ENCODE measurements around the gene PAN2. TPM values are rescaled to one million over a fixed set of nuclear protein-coding genes. Genes with fewer than 3 reads are reported as not detected.

The PAN2 gene
- total and polyA plus RNA-seq, 10 of the 15 experiments (the other 5 are each of a cell fraction or from before 2014, with no cell fraction given): 14.4 to 61.8 (median 34.9) TPM

DNA sequence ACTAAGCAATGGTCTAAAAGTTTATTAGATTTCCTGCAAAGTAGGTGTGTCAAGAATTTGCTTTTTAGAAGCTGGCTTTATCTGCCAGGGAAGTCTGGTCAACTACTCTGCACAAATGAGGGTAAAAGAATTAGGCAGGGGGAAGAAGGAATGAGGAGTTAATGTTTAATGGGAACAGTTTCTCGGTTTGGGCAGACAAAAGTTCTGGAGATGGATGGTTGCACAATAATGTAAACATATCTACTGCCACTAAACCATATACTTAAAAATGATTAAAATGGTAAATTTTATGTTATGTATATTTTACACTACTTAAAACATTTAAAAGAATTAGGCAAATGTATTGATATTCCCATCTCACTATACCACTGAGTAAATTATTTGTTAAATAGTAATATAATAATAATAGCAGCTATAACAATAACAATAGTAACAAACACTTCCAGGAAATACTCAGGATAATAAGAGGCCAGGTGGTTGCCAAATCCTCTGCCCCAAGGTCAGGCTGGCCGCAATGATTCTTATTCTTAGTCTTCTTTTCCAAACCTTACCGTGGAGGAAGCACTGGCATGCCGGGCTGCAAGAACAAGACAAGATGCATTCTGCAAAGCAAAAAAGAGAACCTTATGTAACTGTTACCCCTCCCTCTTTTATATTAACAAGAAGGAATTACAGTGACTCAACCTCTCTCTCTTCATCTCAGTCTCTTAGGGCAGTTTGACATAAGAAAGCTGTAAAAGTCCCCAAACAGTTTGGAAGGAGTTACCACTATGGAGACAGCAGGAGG, 47.6 kb downstream of the PAN2 start:
- peaks cover 7 to 24% of the 10 kb centered on the region in 2 experiments for H3K36me3 ChIP-seq (ENCODE audit: control insufficient read depth in 2 of 2, insufficient read depth in 2 of 2, low read length in 1 of 2)
- no peak for DNase-seq (ENCODE audit: low read depth, low spot score)
- H3K9me3 ChIP-seq (replicated peaks; ENCODE audit: control insufficient read depth, insufficient read depth, low read length): no peaks in the 10 kb centered on the region
- no peak overlapping the region for H2AFZ ChIP-seq (ENCODE audit: control insufficient read depth, low read depth, low read length)
- TF ChIP-seq ATF3 (IDR thresholded peaks at IDR 0.05; ENCODE audit: borderline replicate concordance, extremely low read depth, low read depth, low read length) (no peak), MAX (IDR thresholded peaks at IDR 0.05; ENCODE audit: low read depth, low read length) (no peak), YBX1 (IDR thresholded peaks at IDR 0.05) (no peak), POU2F2 (IDR thresholded peaks at IDR 0.05; ENCODE audit: borderline replicate concordance, low read depth, low read length) (no peak), IKZF2 (IDR thresholded peaks at IDR 0.05) (no peak), SMARCA5 (IDR thresholded peaks at IDR 0.05) (no peak), NBN (IDR thresholded peaks at IDR 0.05) (no peak), YY1 (IDR thresholded peaks at IDR 0.05; ENCODE audit: low read depth, low read length) (no peak), MYC (IDR thresholded peaks at IDR 0.05; ENCODE audit: insufficient read depth, insufficient read length, insufficient replicate concordance, low read length, severe bottlenecking) (no peak), PML (IDR thresholded peaks at IDR 0.05; ENCODE audit: low read length) (no peak), CBX3 (IDR thresholded peaks at IDR 0.05; ENCODE audit: borderline replicate concordance, low read depth) (no peak), CHD2 (IDR thresholded peaks at IDR 0.05; ENCODE audit: borderline replicate concordance, low read depth, low read length) (no peak), RBBP5 (conservative IDR thresholded peaks at IDR 0.05) (no peak)
- TF ChIP-seq, protein P1, sequence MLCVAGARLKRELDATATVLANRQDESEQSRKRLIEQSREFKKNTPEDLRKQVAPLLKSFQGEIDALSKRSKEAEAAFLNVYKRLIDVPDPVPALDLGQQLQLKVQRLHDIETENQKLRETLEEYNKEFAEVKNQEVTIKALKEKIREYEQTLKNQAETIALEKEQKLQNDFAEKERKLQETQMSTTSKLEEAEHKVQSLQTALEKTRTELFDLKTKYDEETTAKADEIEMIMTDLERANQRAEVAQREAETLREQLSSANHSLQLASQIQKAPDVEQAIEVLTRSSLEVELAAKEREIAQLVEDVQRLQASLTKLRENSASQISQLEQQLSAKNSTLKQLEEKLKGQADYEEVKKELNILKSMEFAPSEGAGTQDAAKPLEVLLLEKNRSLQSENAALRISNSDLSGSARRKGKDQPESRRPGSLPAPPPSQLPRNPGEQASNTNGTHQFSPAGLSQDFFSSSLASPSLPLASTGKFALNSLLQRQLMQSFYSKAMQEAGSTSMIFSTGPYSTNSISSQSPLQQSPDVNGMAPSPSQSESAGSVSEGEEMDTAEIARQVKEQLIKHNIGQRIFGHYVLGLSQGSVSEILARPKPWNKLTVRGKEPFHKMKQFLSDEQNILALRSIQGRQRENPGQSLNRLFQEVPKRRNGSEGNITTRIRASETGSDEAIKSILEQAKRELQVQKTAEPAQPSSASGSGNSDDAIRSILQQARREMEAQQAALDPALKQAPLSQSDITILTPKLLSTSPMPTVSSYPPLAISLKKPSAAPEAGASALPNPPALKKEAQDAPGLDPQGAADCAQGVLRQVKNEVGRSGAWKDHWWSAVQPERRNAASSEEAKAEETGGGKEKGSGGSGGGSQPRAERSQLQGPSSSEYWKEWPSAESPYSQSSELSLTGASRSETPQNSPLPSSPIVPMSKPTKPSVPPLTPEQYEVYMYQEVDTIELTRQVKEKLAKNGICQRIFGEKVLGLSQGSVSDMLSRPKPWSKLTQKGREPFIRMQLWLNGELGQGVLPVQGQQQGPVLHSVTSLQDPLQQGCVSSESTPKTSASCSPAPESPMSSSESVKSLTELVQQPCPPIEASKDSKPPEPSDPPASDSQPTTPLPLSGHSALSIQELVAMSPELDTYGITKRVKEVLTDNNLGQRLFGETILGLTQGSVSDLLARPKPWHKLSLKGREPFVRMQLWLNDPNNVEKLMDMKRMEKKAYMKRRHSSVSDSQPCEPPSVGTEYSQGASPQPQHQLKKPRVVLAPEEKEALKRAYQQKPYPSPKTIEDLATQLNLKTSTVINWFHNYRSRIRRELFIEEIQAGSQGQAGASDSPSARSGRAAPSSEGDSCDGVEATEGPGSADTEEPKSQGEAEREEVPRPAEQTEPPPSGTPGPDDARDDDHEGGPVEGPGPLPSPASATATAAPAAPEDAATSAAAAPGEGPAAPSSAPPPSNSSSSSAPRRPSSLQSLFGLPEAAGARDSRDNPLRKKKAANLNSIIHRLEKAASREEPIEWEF (IDR thresholded peaks at IDR 0.05; ENCODE audit: insufficient replicate concordance, low read depth, low read length): no peak
- no peaks in the 10 kb centered on the region for H4K20me1 ChIP-seq (ENCODE audit: control insufficient read depth, insufficient read depth)
- H3K4me3 ChIP-seq: no peak overlapping the region
- ChIA-PET RAD21 (ENCODE audit: unreplicated experiment) (interaction anchor here (1.1 to 1.7 kb wide), 3 partner anchors 163 to 178 kb away, joined by 3 to 7 read pairs (median 3); partner anchors contain the start of gene TIMELESS), SMC1A (ENCODE audit: uncharacterized antibody, unreplicated experiment) (interaction anchor here (1.0 to 3.1 kb wide), 5 partner anchors 11 to 178 kb away, joined by 3 to 12 read pairs (median 4); no protein-coding TSS in a partner anchor), POLR2A (interaction anchor here (0.6 to 1.4 kb wide), 4 partner anchors 14 to 74 kb away, joined by 3 to 4 read pairs (median 3); partner anchors contain the start of genes CS and STAT2), CTCF (interaction anchor here (0.7 to 2.3 kb wide), 8 partner anchors 11 to 178 kb away, joined by 3 to 10 read pairs (median 4); partner anchors contain the start of genes RNF41 and STAT2)
- in situ Hi-C loops (cut with MboI) (no loop called here), intact Hi-C loops (cut with micrococcal nuclease; ENCODE audit: unreplicated experiment) (no loop called here)
- H3K27me3 ChIP-seq (replicated peaks in 1 of 2; ENCODE audit: control insufficient read depth in 2 of 2, insufficient read depth in 2 of 2, low read length in 1 of 2): no peaks in the 10 kb centered on the region
- ATAC-seq: no peak
- no peak overlapping the region for H3K9ac ChIP-seq (ENCODE audit: control insufficient read depth, insufficient read depth, low read length)
- WGBS (ENCODE audit: insufficient coverage, insufficient replicate concordance, low lambda C conversion rate, missing lambda C conversion rate): 100% methylated on average over 4 of the region's 4 CpGs
- H3K4me2 ChIP-seq (ENCODE audit: control insufficient read depth, insufficient read depth): no peak overlapping the region
- TSS peak; percentile 38 for BruUV-seq (replicated peaks)
- H3K4me1 ChIP-seq (ENCODE audit: control insufficient read depth, insufficient read depth, low read length): no peaks in the 10 kb centered on the region
- H3K27ac ChIP-seq (ENCODE audit: control insufficient read depth, insufficient read depth): no peak overlapping the region
- H3K79me2 ChIP-seq (ENCODE audit: control insufficient read depth, insufficient read depth, low read length): peaks cover 6% of the 10 kb centered on the region
- FAIRE-seq: no peak
